GM21528 (cell line): Measurements from ENCODE around the gene DNMT1.

Source experiments
- ATAC-seq: cut with Tn5 transposase; IDR thresholded peaks from one replicate; pipeline ENCODE4 v1.9.1; 2021; ENCODE audit warnings: mild to moderate bottlenecking, moderate library complexity; ENCODE audit not compliant: unreplicated experiment, low FRiP score

Gene DNMT1

GRCh38 chr19:10143681-10144080, 51.1 kb downstream of the DNMT1 start:
- no peak for ATAC-seq

- ATAC-seq = no peak
Observed at GRCh38 chr19:10142701-10143375, 51.9 kb downstream of the DNMT1 start.

GRCh38 chr19:10141973-10142372, 52.8 kb downstream of the DNMT1 start:
- no peak for ATAC-seq

GRCh38 chr19:10141479-10141878, 53.3 kb downstream of the DNMT1 start:
- ATAC-seq = no peak

- no peak for ATAC-seq
Observed at GRCh38 chr19:10139952-10140351, 54.8 kb downstream of the DNMT1 start.

- ATAC-seq = no peak
Observed at GRCh38 chr19:10138879-10139795, 55.6 kb downstream of the DNMT1 start.

- ATAC-seq = no peak
Observed at GRCh38 chr19:10137751-10138682, 56.7 kb downstream of the DNMT1 start.

GRCh38 chr19:10136936-10137335, 57.8 kb downstream of the DNMT1 start:
- ATAC-seq = no peak

- no peak for ATAC-seq
Observed at GRCh38 chr19:10135551-10136334, 59.0 kb downstream of the DNMT1 start.

- ATAC-seq = no peak
Observed at GRCh38 chr19:10134040-10134439, 60.7 kb downstream of the DNMT1 start.

GRCh38 chr19:10133596-10133995, 61.2 kb downstream of the DNMT1 start:
- ATAC-seq = no peak

- ATAC-seq = no peak
Observed at GRCh38 chr19:10132905-10133304, 61.8 kb downstream of the DNMT1 start.

GRCh38 chr19:10126213-10126639, 68.5 kb downstream of the DNMT1 start:
- ATAC-seq = no peak

- ATAC-seq = no peak
Observed at GRCh38 chr19:10124429-10124828, 70.3 kb downstream of the DNMT1 start.

- no peak for ATAC-seq
Observed at GRCh38 chr19:10122045-10122444, 72.7 kb downstream of the DNMT1 start.

GRCh38 chr19:10120538-10121189, 74.1 kb downstream of the DNMT1 start:
- no peak for ATAC-seq

GRCh38 chr19:10118960-10119359, 75.8 kb downstream of the DNMT1 start:
- no peak for ATAC-seq

GRCh38 chr19:10116866-10117616, 77.7 kb downstream of the DNMT1 start:
- no peak for ATAC-seq
